Panc1 (cell line): ENCODE data around the gene SLC25A30. TPM values are rescaled to one million over a fixed set of nuclear protein-coding genes. Genes with fewer than 3 reads are reported as not detected.
A peak's percentile ranks its signal among the peaks of the same experiment; 100 is the strongest.

Source experiments
- ATAC-seq: fragments of 200-7000 bp; cut with Tn5 transposase; 2 replicates; pipeline ENCODE4 v1.9.1; 2020; ENCODE audit warnings: mild to moderate bottlenecking, moderate library complexity
- BruUV-seq: library from RNA; stranded (reverse); fragments of 400-500 nt; replicated peaks from 2 replicates; lab custom pipeline; 2021; lab: Mats Ljungman, UMichigan
- CTCF ChIA-PET: fragments of 300-600 bp; sonication (Branson Sonifier 250); formaldehyde crosslinking; loops from one replicate; lab custom pipeline; 2022; ENCODE audit warnings: antibody characterized with exemption; lab: Charles Lee
- POLR2A ChIA-PET: fragments of 300-600 bp; sonication (Branson Sonifier 250); formaldehyde crosslinking; loops from one replicate; lab custom pipeline; 2022; ENCODE audit warnings: antibody characterized with exemption; lab: Charles Lee
- DNase-seq: peaks from one replicate; pipeline ENCODE4 v3.0.0-alpha.2; 2010; ENCODE audit warnings: low read depth, low spot score
- H3K27ac ChIP-seq: 2 replicates; pipeline ENCODE4 v1.5.1; 2011; ENCODE audit warnings: mild to moderate bottlenecking, low read length, inconsistent platforms
- H3K27me3 ChIP-seq: fragments of 200-500 bp; sonication (Bioruptor generic); 2 replicates; pipeline ENCODE4 v1.6.0; 2014; ENCODE audit warnings: low read length, inconsistent platforms; ENCODE audit not compliant: control insufficient read depth, insufficient read depth
- H3K36me3 ChIP-seq: fragments of 200-500 bp; sonication (Bioruptor generic); 2 replicates; pipeline ENCODE4 v1.5.1; 2014; ENCODE audit warnings: inconsistent platforms, mild to moderate bottlenecking, low read length, moderate library complexity; ENCODE audit not compliant: control insufficient read depth, insufficient read depth
- H3K4me1 ChIP-seq: 2 replicates; pipeline ENCODE4 v1.5.1; 2011; ENCODE audit warnings: inconsistent platforms, mild to moderate bottlenecking, low read length, moderate library complexity; ENCODE audit not compliant: control insufficient read depth, insufficient read depth
- H3K4me3 ChIP-seq, 2 experiments: 2 replicates each; pipeline ENCODE4 v1.5.1; 2011 to 2012; ENCODE audit warnings: low read depth in 2 of 2, low read length in 2 of 2, mild to moderate bottlenecking in 2 of 2, inconsistent platforms in 1 of 2, moderate library complexity in 1 of 2
- H3K9me3 ChIP-seq: fragments of 200-500 bp; sonication (Bioruptor generic); 2 replicates; pipeline ENCODE4 v1.5.1; 2014; ENCODE audit warnings: low read depth, mild to moderate bottlenecking, inconsistent platforms, low read length, moderate library complexity; ENCODE audit not compliant: control insufficient read depth, insufficient read depth
- POLR2AphosphoS5 ChIP-seq: IDR thresholded peaks from 2 replicates; pipeline ENCODE4 v1.6.1; 2012; ENCODE audit warnings: mild to moderate bottlenecking, low read depth, low read length, moderate library complexity
- SIN3A ChIP-seq: IDR thresholded peaks from 2 replicates; pipeline ENCODE4 v1.6.1; 2012; ENCODE audit warnings: low read depth, mild to moderate bottlenecking, low read length, moderate library complexity, borderline replicate concordance; ENCODE audit not compliant: insufficient read depth
- TCF7L2 ChIP-seq: IDR thresholded peaks from 2 replicates; pipeline ENCODE4 v1.6.1; 2011; ENCODE audit warnings: mild to moderate bottlenecking, low read depth, low read length, inconsistent platforms
- in situ Hi-C: cut with HindIII; loops from 2 replicates; pipeline ENCODE4 v1.10.0; 2016; ENCODE audit warnings: low sequenced_read_pairs, low pct_unique_long_range_greater_than_20kb
- intact Hi-C: fragments of 100-400 bp; cut with micrococcal nuclease; formaldehyde crosslinking; loops from one replicate; pipeline ENCODE4 v1.10.0; 2022; ENCODE audit not compliant: unreplicated experiment
- total RNA-seq: library from RNA; stranded (reverse); gene quantifications from one replicate; pipeline ENCODE4 v1.2.1, GENCODE V29; 2021; ENCODE audit not compliant: unreplicated experiment
- TF ChIP-seq, protein P1 (sequence below), 2 experiments: IDR thresholded peaks; 2 replicates each; pipeline ENCODE4 v1.6.1; 2011 to 2012; ENCODE audit warnings: low read depth in 2 of 2, control low read depth in 1 of 2, low read length in 1 of 2, mild to moderate bottlenecking in 1 of 2, moderate library complexity in 1 of 2; ENCODE audit not compliant: insufficient read depth in 1 of 2
- TF ChIP-seq, protein P2 (sequence below): fragments of 450-650 bp; IDR thresholded peaks from 2 replicates; pipeline ENCODE4 v1.5.1; 2017; ENCODE audit warnings: mild to moderate bottlenecking

The SLC25A30 gene
- total RNA-seq, 1 experiment from 2014 or later = 26.8 TPM

DNA sequence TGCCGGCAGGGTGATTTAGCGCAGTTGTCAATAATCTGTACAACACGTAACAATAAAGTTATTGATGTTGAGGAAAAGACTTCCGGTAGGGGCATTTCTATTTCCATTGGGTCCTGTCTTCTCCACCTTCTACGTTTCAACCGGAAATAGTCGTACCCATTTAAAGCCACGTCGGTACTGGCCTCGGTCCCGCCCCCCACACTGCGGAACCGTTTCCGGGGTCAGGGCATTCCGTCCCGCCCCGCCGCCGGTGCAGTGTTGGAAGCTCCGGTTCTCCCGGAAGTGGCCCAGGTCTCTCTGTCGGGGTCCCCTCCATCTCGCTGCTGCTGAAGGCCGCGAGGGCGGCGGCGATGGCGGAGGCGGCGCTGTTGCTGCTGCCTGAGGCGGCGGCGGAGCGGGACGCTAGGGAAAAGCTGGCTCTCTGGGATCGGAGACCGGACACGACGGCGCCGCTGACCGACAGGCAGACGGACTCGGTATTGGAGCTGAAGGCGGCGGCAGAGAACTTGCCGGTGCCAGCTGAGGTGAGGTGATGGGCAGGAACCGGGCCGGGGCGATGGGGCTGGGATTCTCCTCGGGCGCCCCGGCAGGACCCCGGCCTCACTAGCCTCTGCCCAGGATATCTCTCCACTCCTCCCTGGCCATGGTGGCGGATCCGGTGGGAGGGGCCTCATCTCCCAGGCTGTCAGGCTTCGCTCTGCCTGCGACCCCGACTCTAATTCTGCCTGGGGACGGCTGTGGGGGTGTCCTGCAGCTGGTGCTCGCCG is 46.7 kb upstream of the SLC25A30 start, which contains the start of gene COG3:
COG3 (plus strand) TSS at position 253 of the 767 bp plus-strand sequence; CDS start at position 351, 98 bp downstream.
- TF ChIP-seq, protein P1, sequence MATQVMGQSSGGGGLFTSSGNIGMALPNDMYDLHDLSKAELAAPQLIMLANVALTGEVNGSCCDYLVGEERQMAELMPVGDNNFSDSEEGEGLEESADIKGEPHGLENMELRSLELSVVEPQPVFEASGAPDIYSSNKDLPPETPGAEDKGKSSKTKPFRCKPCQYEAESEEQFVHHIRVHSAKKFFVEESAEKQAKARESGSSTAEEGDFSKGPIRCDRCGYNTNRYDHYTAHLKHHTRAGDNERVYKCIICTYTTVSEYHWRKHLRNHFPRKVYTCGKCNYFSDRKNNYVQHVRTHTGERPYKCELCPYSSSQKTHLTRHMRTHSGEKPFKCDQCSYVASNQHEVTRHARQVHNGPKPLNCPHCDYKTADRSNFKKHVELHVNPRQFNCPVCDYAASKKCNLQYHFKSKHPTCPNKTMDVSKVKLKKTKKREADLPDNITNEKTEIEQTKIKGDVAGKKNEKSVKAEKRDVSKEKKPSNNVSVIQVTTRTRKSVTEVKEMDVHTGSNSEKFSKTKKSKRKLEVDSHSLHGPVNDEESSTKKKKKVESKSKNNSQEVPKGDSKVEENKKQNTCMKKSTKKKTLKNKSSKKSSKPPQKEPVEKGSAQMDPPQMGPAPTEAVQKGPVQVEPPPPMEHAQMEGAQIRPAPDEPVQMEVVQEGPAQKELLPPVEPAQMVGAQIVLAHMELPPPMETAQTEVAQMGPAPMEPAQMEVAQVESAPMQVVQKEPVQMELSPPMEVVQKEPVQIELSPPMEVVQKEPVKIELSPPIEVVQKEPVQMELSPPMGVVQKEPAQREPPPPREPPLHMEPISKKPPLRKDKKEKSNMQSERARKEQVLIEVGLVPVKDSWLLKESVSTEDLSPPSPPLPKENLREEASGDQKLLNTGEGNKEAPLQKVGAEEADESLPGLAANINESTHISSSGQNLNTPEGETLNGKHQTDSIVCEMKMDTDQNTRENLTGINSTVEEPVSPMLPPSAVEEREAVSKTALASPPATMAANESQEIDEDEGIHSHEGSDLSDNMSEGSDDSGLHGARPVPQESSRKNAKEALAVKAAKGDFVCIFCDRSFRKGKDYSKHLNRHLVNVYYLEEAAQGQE (IDR thresholded peaks at IDR 0.05; ENCODE audit: insufficient read depth in 1 of 2, low read depth in 2 of 2, low read length in 1 of 2) = no peak
- TF ChIP-seq SIN3A (peak; percentile 75; the same call in 1 of the 2 replicates), TCF7L2 (peak; percentile 46; the same call in 1 of the 2 replicates), POLR2AphosphoS5 (peak; percentile 72)
- TF ChIP-seq, protein P2, sequence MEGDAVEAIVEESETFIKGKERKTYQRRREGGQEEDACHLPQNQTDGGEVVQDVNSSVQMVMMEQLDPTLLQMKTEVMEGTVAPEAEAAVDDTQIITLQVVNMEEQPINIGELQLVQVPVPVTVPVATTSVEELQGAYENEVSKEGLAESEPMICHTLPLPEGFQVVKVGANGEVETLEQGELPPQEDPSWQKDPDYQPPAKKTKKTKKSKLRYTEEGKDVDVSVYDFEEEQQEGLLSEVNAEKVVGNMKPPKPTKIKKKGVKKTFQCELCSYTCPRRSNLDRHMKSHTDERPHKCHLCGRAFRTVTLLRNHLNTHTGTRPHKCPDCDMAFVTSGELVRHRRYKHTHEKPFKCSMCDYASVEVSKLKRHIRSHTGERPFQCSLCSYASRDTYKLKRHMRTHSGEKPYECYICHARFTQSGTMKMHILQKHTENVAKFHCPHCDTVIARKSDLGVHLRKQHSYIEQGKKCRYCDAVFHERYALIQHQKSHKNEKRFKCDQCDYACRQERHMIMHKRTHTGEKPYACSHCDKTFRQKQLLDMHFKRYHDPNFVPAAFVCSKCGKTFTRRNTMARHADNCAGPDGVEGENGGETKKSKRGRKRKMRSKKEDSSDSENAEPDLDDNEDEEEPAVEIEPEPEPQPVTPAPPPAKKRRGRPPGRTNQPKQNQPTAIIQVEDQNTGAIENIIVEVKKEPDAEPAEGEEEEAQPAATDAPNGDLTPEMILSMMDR = peak; percentile 9; the same call in 1 of the 2 replicates
- ChIA-PET POLR2A (no interaction called here), CTCF (no interaction called here)
- intact Hi-C loops = no loop called here
- H3K27ac ChIP-seq = peak within 1 kb of the TSS; percentile 85
- BruUV-seq = no TSS peak
- peaks cover 5% of the 10 kb centered on the region for H3K4me1 ChIP-seq
- DNase-seq (peak; percentile 74), ATAC-seq (peak; percentile 100)
- no peaks in the 10 kb centered on the region for H3K9me3 ChIP-seq
- H3K27me3 ChIP-seq = no peaks in the 10 kb centered on the region
- H3K36me3 ChIP-seq = peaks cover 4% of the 10 kb centered on the region; the same call in 1 of the 2 replicates
- in situ Hi-C loops = no loop called here
- peak within 1 kb of the TSS; percentile 74 to 91 for H3K4me3 ChIP-seq

DNA sequence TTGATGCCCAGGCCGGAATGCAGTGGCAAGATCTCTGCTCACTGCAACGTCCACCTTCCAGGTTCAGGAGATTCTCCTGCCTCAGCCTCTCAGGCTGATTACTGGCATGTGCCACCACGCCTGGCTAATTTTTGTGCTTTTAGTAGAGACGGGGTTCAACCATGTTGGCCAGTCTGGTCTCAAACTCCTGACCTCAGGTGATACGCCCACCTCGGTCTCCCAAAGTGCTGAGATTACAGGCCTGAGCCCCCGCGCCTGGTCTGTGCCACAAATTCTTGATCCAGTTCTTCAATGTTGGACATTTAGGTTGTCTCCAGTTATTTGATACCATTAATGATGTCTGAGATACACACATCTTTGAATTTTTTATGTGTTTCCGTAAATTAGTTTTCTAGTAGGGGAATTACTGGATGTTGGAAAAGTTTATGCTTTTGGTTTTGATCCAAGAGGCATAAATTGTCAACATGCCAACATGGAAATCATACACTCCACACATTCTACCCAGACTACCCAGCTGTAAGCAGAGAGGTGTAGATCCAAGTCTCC is 46.0 kb upstream of the SLC25A30 start:
- no TSS peak for BruUV-seq
- H3K9me3 ChIP-seq = no peaks in the 10 kb centered on the region
- DNase-seq (no peak), ATAC-seq (no peak)
- H3K27ac ChIP-seq = peak overlapping the region; percentile 85
- ChIA-PET CTCF (no interaction called here), POLR2A (no interaction called here)
- H3K27me3 ChIP-seq = no peaks in the 10 kb centered on the region
- peak overlapping the region; percentile 74 to 91 for H3K4me3 ChIP-seq
- TF ChIP-seq, protein P1 (IDR thresholded peaks at IDR 0.05; ENCODE audit: insufficient read depth in 1 of 2, low read depth in 2 of 2, low read length in 1 of 2) = no peak
- TF ChIP-seq TCF7L2 (no peak), POLR2AphosphoS5 (no peak), SIN3A (no peak)
- TF ChIP-seq, protein P2 = no peak; the same call in 1 of the 2 replicates
- in situ Hi-C loops (no loop called here), intact Hi-C loops (no loop called here)
- peaks cover 4% of the 10 kb centered on the region; the same call in 1 of the 2 replicates for H3K36me3 ChIP-seq
- peaks cover 5% of the 10 kb centered on the region for H3K4me1 ChIP-seq
